Retinal pigment epithelial cell (primary cell): ENCODE data around the gene RASL10B.

Source experiments
- DNase-seq: peaks from one replicate; pipeline ENCODE4 v3.0.0-alpha.2; 2010; ENCODE audit warnings: low read depth
- H3K4me3 ChIP-seq: 2 replicates; pipeline ENCODE4 v1.5.1; 2011; ENCODE audit warnings: mild to moderate bottlenecking, low read length, control low read depth, moderate library complexity
- CTCF ChIP-seq: conservative IDR thresholded peaks from 2 replicates; pipeline ENCODE4 v1.5.1; 2011; ENCODE audit warnings: low read depth, low read length, control low read depth, inconsistent platforms

Gene RASL10B

DNA sequence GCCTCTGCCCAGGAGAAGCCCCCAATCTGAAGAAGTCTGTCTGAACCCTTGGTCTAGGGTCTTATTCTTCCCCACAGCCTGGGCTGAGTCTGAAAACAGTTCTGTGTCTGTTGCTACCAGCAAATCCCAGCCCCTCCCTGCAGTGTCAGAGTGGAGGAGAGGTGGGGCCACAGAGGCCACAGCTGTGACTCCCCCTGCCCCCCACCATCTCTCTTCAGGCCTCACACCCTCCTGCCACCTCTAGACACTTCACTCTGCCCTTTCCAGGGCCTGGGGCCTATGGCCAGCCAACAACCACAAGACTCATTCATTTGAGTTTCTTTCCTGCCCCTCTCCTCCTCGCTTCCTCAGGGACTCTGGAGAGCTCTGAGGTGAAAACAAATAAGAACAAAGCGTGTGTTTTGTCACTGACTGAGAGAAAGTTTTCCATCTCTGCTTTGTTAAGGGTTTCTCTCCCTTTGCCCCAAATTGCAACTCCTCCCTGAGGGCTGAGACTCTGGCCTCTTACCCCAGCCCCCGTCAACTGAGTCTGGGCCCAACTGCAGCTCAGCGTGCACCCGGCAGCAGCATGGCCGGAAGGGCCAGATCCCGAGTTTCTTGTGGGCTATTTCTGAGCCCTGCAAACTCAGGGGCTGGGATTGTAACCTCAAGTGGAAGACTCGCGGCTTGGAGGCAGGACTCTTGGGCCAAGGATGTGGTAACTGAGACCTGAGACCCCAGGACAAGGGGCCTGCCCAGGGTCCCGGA, 42.4 kb downstream of the RASL10B start:
- H3K4me3 ChIP-seq = no peak overlapping the region
- no peak for TF ChIP-seq CTCF
- DNase-seq = no peak

GRCh38 chr17:35774499-35774898, 43.1 kb downstream of the RASL10B start:
- no peak for TF ChIP-seq CTCF
- no peak overlapping the region for H3K4me3 ChIP-seq
- DNase-seq = no peak

- DNase-seq = no peak
- no peak for TF ChIP-seq CTCF
These were observed 43.6 kb downstream of the RASL10B start for GRCh38 chr17:35775039-35775438.

GRCh38 chr17:35775583-35775982, 44.1 kb downstream of the RASL10B start:
- no peak for TF ChIP-seq CTCF
- no peak for DNase-seq
- no peak overlapping the region for H3K4me3 ChIP-seq

More at GRCh38 chr17:35775039-35775438, 43.6 kb downstream of the RASL10B start:
- no peak overlapping the region for H3K4me3 ChIP-seq

GRCh38 chr17:35778641-35779196, 47.3 kb downstream of the RASL10B start:
- no peak for TF ChIP-seq CTCF

DNA sequence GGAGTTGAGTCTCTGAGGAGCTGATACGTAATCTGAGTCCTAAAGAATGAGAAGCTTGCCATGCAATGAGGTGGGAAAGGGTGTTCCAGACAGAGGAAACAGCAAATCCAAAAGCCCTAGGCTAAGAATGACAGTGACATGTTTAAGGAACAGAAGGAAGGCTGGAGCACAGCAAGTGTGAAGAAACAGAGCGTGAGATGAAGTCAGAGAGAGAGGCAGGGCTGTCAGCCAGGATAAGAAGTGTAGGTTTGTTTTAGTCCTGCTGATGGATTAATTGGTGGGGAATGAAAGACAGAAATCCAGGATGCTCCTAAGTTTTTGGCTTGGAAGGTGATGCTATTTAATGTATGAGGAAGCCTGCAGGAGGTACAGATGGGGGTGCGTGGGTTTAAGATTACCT, 49.5 kb downstream of the RASL10B start:
- TF ChIP-seq CTCF = no peak
- H3K4me3 ChIP-seq = no peak overlapping the region
- DNase-seq = no peak

More at GRCh38 chr17:35778641-35779196, 47.3 kb downstream of the RASL10B start:
- DNase-seq = no peak
- H3K4me3 ChIP-seq = no peak overlapping the region

GRCh38 chr17:35784895-35785294, 53.5 kb downstream of the RASL10B start:
- H3K4me3 ChIP-seq = no peak overlapping the region
- TF ChIP-seq CTCF = no peak
- no peak for DNase-seq
